T-helper 2 cell treated with Interferon-gamma antibody and Interleukin-4, amounts not matched to agents 5 μg/mL and 100 μg/mL, for 36 hours (primary cell): ENCODE measurements around the gene CCDC110.

Experiments used
- DNase-seq: peaks from one replicate; pipeline ENCODE4 v3.0.0; 2021; ENCODE audit warnings: low spot score
- H3K27ac Mint-ChIP-seq: one replicate; pipeline ENCODE4 v1.8.0; 2021; ENCODE audit warnings: mild to moderate bottlenecking, mixed read lengths
- H3K27me3 Mint-ChIP-seq: one replicate; pipeline ENCODE4 v1.8.0; 2021; ENCODE audit warnings: low read depth, mixed read lengths
- H3K36me3 Mint-ChIP-seq: one replicate; pipeline ENCODE4 v1.8.0; 2021; ENCODE audit warnings: low read depth, mixed read lengths
- H3K4me1 Mint-ChIP-seq: one replicate; pipeline ENCODE4 v1.8.0; 2021; ENCODE audit warnings: low read depth, mixed read lengths
- H3K4me3 Mint-ChIP-seq: one replicate; pipeline ENCODE4 v1.8.0; 2022; ENCODE audit warnings: mild to moderate bottlenecking, moderate library complexity, mixed read lengths
- H3K9me3 Mint-ChIP-seq: one replicate; pipeline ENCODE4 v1.8.0; 2021; ENCODE audit warnings: mixed read lengths

Gene CCDC110

DNA sequence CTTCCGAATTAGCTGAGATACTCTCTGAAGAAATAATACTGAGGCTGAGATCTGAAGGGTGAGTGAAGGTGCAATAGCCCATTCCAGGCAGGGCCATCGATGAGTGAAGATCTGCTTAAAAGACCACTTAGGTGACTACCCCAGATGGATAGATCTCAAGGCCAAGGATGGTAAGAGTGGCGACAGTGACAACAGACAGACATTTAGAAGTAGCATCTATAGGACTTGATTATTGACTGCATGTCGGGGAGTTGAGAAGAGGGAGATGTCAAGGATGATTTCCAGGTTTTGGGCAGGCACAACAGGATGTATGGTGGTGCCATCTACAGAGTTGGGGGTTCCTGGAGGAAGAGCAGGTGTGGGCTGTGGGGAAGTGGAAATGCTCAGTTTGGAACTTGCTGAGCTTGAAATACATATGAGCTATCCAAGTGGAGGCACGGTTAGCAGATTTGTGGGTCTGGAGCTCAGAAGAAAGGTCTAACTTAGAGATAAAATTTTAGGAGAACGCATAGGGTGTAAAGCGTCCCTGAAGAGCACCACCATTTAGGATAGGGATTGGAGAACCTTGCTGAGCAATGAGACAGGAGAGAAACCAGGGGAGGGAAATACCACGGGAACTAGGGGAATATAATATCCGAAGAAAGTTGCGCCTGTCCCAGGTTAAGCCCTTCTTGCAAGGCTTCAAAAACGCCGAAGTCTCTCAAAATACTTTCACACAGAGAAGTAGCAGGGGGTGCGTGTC lies 46.5 kb downstream of the CCDC110 start:
- Mint-ChIP-seq H3K36me3 (peaks cover 13% of the 10 kb centered on the region), H3K4me1 (peaks cover 24% of the 10 kb centered on the region), H3K4me3 (peak overlapping the region; percentile 83), H3K9me3 (no peaks in the 10 kb centered on the region), H3K27me3 (no peaks in the 10 kb centered on the region), H3K27ac (peak overlapping the region; percentile 89)
- no peak for DNase-seq

DNA sequence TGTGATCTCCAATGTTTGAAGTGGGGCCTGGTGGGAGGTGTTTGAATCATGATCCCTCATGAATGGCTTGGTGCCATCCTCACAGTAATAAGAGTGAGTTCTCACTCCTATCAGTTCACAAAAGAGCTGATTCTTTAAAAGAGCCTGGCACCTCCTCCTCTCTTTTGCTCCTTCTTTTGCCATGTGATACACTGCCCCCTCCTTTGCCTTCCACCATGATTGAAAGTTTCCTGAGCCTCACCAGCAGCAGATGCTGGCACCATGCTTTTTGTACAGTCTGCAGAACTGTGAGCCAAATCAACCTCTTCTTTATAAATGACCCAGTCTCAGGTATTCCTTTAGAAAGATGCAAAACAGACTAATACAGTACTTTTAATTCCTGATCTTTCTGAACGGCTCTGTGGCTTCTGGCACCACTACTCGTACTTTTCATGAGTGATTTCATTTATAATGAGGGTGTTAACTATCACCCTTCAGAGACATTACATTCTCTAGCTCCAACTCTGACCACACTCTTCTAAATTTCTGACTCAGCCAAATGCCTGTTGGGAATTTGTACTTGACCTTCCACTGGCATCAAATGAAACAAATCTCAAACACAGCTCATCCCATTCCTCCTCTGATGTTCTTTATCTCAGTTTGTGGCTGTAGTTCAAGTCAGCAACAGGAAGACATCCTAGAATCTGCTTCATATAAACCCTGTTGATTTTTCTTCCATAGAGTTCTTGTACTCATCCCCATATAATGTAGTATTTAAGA lies 50.0 kb downstream of the CCDC110 start:
- Mint-ChIP-seq H3K4me1 (peaks cover 24% of the 10 kb centered on the region), H3K27ac (no peak overlapping the region), H3K27me3 (no peaks in the 10 kb centered on the region), H3K9me3 (no peaks in the 10 kb centered on the region), H3K36me3 (peaks cover 26% of the 10 kb centered on the region), H3K4me3 (no peak overlapping the region)
- no peak for DNase-seq

DNA sequence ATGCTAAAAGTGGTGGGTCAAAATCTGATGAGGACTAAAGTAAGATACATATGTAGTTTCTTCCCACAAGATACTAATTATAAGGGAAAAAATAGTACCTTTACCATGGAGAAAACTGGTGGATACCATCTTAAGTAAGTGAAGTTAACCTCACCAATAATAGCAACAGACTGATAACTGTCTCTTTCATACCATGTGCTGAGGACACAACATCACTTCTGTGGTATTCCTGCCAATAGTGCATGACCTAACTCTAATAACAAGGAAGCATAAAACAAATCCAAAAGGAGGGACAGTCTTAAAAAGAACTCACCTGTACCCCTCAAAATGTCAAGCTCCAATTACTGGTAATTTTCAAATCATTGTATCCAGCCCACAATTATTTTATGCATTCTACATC lies 54.6 kb downstream of the CCDC110 start:
- H3K4me1 Mint-ChIP-seq: peaks cover 3% of the 10 kb centered on the region

DNA sequence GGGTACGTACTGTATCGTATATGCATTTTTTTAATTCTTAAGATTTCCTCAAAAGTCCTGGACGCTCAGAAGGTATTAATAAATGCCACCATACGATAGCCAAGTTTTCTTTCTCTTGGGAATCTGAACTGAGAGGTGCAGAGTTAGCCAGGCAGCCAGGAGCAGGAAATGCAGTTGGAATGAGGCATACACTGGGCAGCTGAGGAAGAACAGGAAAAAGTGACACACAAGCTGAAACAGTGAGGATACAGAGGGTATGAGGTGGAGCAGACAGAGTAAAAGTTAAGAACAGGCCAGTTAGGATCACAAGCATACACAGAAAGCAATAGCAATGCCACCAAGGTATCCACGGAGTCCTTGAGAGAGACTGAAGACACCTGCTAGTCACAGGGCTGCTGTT lies 59.1 kb downstream of the CCDC110 start:
- Mint-ChIP-seq H3K4me1 (no peaks in the 10 kb centered on the region), H3K4me3 (no peak overlapping the region), H3K9me3 (no peaks in the 10 kb centered on the region), H3K36me3 (peaks cover 36% of the 10 kb centered on the region), H3K27me3 (no peaks in the 10 kb centered on the region), H3K27ac (no peak overlapping the region)
- no peak for DNase-seq

More for the DNA sequence above, 54.6 kb downstream of the CCDC110 start:
- H3K36me3 Mint-ChIP-seq: peaks cover 37% of the 10 kb centered on the region
- DNase-seq: no peak
- no peaks in the 10 kb centered on the region for H3K9me3 Mint-ChIP-seq
- H3K27ac Mint-ChIP-seq: no peak overlapping the region
- no peak overlapping the region for H3K4me3 Mint-ChIP-seq
- no peaks in the 10 kb centered on the region for H3K27me3 Mint-ChIP-seq

DNA sequence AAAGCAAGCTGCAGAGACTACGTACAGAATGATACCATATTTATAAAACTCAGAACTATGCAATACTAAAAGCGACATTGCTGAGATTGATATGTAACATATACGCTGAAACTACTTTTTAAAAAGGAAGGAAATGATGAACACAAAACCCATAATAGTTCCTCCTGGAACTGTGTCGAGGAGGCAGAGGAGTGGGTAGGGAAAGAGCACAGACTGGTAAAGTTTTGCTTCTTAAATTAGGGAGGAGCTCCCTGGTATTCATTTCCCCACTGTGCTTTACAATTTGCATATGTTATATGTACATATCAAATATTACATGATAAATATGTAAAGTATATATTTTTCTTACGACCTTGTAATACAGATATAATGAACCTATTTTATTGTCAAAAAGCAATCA lies 59.7 kb downstream of the CCDC110 start:
- no peaks in the 10 kb centered on the region for H3K9me3 Mint-ChIP-seq
- no peaks in the 10 kb centered on the region for H3K4me1 Mint-ChIP-seq
- no peak for DNase-seq
- H3K27me3 Mint-ChIP-seq: no peaks in the 10 kb centered on the region
- H3K4me3 Mint-ChIP-seq: no peak overlapping the region
- H3K36me3 Mint-ChIP-seq: peaks cover 32% of the 10 kb centered on the region
- H3K27ac Mint-ChIP-seq: no peak overlapping the region

DNA sequence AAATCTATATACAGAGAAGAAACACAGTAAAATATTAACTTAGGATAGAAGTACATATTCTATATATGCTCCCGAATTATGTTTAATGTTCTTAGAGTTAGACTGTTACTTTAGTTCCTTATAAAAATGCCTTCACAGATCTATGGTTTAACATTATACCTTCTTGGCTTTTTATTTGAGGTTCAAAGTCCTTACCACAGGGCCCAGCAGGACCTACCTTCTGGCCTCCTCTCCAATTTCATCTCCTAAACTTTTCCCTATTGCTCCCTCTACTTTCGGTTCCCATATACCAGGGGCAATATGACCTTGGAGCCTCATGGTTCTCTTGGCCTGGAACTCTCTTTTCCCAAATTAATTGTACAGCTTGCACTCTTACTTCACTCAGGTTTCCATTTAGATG lies 63.1 kb downstream of the CCDC110 start:
- H3K4me3 Mint-ChIP-seq: no peak overlapping the region
- H3K36me3 Mint-ChIP-seq: peaks cover 32% of the 10 kb centered on the region
- no peak overlapping the region for H3K27ac Mint-ChIP-seq

DNA sequence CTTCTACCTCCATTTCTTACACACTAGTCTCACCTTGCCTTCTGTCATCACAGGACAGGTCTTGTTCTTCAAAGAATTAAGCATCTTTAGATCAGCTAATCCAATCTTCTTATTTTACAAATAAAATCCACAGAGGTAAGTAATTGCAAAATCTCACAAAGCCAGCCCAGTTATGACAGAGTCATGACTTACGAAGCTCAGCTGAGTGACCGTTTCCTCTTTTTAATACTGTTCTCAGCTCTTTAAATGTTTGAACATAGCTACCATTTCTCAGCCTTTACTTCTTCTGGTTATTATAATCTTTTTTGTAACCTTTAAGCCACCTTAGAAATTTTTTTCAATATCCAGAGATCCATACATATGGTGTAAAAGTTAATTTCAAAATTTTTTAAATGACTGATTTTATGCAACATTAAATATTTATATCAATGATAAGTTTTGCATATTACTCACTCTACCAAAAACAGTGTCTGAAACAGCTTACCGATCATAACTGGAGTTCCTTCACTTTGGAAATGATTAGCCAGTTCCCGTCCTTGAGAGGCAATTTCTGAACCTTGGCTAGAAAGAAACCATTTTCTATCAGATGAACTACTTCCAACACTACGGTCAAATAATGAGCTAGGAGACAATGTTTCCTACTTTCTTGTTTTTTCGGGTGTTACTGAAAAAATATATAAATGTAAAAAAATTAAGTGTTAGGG lies 66.1 kb downstream of the CCDC110 start:
- Mint-ChIP-seq H3K9me3 (no peaks in the 10 kb centered on the region), H3K27me3 (no peaks in the 10 kb centered on the region), H3K4me3 (no peak overlapping the region), H3K4me1 (peaks cover 1% of the 10 kb centered on the region), H3K27ac (no peak overlapping the region), H3K36me3 (peaks cover 37% of the 10 kb centered on the region)
- DNase-seq: no peak

More for the DNA sequence above, 63.1 kb downstream of the CCDC110 start:
- Mint-ChIP-seq H3K4me1 (peaks cover 1% of the 10 kb centered on the region), H3K27me3 (no peaks in the 10 kb centered on the region), H3K9me3 (no peaks in the 10 kb centered on the region)
- DNase-seq: no peak

DNA sequence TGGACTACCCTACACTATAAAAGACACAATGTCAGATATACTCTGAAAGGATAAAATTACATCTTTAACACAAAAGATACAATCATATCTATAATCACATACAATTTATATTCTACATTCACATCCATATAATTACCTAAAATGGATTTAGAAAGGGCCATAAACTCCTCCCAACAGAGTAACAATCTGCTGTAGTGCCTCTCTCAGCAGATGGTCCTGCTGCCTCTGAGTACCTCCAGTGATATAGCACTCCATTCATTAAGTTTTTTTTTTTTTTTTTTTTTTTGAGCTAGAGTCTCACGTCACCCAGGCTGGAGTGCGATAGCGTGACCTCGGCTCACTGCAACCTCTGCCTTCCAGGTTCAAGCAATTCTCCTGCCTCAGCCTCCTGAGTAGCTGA lies 67.5 kb downstream of the CCDC110 start:
- DNase-seq: no peak
- Mint-ChIP-seq H3K4me1 (peaks cover 8% of the 10 kb centered on the region), H3K27ac (no peak overlapping the region), H3K36me3 (peaks cover 42% of the 10 kb centered on the region), H3K9me3 (no peaks in the 10 kb centered on the region), H3K4me3 (no peak overlapping the region), H3K27me3 (no peaks in the 10 kb centered on the region)

DNA sequence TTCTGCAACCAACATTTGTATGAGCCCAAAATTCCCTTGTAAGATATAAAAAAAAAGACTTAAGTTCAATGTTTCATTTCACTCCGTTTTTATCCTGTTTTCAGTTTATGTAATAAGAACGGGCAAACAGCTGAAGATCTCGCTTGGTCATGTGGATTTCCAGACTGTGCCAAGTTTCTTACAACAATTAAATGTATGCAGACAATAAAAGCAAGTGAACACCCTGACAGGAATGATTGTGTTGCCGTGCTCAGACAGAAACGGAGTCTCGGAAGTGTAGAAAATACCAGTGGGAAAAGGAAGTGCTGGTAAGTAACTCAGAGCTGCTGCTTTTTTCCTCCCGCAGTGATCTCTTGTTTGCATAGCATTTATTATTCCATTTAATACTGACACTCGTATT lies 72.1 kb downstream of the CCDC110 start:
- peaks cover 43% of the 10 kb centered on the region for H3K36me3 Mint-ChIP-seq
- peaks cover 34% of the 10 kb centered on the region for H3K4me1 Mint-ChIP-seq
- DNase-seq: no peak
- H3K27ac Mint-ChIP-seq: no peak overlapping the region
- H3K9me3 Mint-ChIP-seq: no peaks in the 10 kb centered on the region
- H3K27me3 Mint-ChIP-seq: no peaks in the 10 kb centered on the region
- H3K4me3 Mint-ChIP-seq: peak overlapping the region; percentile 87

DNA sequence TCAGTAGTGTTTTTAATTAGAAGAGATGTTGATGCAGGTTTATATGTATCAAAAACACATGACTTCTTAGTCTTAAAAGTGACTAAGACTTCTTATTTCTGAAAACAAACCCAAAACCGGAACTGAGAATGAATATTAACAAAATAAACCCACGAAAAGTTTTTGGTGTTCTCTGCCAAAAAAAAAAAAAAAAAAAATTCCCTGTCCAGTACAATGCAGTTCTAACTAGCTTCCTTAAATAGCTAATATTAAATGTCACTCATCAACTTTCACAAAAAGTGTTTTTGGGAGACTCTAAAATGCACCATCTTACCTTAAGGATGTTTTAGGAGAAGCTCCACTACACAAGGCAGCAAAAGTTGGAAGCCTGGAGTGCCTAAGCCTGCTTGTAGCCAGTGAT lies 72.9 kb downstream of the CCDC110 start:
- H3K4me1 Mint-ChIP-seq: peaks cover 37% of the 10 kb centered on the region
- H3K27ac Mint-ChIP-seq: no peak overlapping the region
- no peak for DNase-seq
- no peaks in the 10 kb centered on the region for H3K27me3 Mint-ChIP-seq
- no peaks in the 10 kb centered on the region for H3K9me3 Mint-ChIP-seq
- H3K36me3 Mint-ChIP-seq: peaks cover 42% of the 10 kb centered on the region
- H3K4me3 Mint-ChIP-seq: peak overlapping the region; percentile 87

DNA sequence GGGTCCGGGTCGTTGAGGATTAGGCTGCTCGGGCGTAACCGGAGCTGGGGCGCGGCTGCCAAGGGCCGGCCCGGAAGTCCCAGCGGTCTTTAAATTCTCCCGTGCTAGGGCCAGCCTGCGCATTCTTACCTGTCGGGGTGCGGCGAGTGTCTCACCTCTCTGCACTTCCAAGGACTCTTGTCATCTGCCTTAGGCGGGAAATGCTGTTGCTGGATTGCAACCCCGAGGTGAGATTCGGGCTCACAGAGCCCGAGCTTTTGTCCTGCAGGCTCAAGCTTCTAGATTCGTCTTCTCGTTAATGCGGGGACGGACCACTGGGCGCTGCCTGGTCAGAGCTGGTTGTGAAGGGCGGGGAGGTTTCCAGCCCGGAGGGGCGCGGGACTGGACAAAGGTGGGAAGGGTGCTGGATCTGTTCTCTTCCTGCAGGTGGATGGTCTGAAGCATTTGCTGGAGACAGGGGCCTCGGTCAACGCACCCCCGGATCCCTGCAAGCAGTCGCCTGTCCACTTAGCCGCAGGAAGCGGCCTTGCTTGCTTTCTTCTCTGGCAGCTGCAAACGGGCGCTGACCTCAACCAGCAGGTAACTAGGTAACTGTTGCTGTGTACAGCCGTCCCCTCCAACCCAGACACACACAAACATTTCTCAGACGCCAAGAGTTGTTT lies 74.7 kb downstream of the CCDC110 start, which contains the start of gene ANKRD37:
Gene ANKRD37 (plus strand): TSS at position 118 of the 662 bp plus-strand sequence. CDS start 83 bp downstream, at position 201.
- H3K36me3 Mint-ChIP-seq: peaks cover 36% of the 10 kb centered on the region
- no peak for DNase-seq

DNA sequence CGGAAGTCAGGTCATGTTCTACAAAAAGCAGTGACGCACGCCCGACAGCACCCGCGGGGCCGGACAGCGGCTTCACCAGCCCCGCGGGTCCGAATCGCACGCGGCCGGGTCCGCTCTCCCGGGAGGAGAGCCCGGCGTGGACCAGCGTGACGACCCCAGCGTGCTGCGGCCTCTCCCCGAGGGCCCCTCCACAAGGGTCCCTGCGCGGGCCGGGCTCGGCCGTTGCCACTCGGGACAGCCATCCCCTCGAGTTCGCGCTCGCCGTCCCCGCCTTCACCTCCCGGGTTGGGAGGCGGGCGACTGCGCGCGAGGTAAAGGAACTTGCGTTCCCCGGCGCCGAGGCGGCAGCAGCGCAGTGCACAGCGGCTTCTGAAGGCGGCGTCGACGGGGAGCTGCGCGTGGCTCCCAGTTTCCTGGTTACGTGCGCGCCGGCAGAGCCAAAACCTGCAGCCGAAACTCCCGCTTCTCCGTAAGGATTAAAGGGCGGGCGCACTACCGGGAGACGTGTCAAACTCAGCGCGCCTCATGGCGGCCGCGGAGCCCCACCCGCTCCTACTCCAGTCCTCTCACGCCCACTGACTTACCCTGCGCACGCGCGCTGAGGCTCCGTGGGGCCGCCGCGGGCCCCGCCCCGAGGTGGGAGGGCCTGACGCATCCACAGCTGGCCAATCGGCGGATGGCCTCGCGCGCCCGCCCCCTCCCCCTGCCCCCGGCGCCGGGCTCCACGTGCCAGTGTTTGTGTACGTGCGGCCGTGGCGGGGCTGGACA lies 75.4 kb downstream of the CCDC110 start:
- peak; percentile 99 for DNase-seq
- Mint-ChIP-seq H3K4me1 (peaks cover 39% of the 10 kb centered on the region), H3K27me3 (no peaks in the 10 kb centered on the region), H3K27ac (peak overlapping the region; percentile 96), H3K36me3 (peaks cover 36% of the 10 kb centered on the region), H3K4me3 (peak overlapping the region; percentile 90), H3K9me3 (no peaks in the 10 kb centered on the region)

More for the DNA sequence above, 74.7 kb downstream of the CCDC110 start, which contains the start of gene ANKRD37:
- Mint-ChIP-seq H3K9me3 (no peaks in the 10 kb centered on the region), H3K4me3 (peak within 1 kb of the TSS; percentile 90), H3K27ac (peak within 1 kb of the TSS; percentile 96), H3K27me3 (no peaks in the 10 kb centered on the region), H3K4me1 (peaks cover 39% of the 10 kb centered on the region)
